GM12801 (cell line): ENCODE data around the gene GPR17.

Experiments used
- TF ChIP-seq, protein P1 (sequence below): IDR thresholded peaks from one replicate; pipeline ENCODE4 v1.5.1; 2011; ENCODE audit warnings: control low read depth; ENCODE audit not compliant: insufficient read length; ENCODE audit errors: extremely low read depth

GPR17 gene

DNA sequence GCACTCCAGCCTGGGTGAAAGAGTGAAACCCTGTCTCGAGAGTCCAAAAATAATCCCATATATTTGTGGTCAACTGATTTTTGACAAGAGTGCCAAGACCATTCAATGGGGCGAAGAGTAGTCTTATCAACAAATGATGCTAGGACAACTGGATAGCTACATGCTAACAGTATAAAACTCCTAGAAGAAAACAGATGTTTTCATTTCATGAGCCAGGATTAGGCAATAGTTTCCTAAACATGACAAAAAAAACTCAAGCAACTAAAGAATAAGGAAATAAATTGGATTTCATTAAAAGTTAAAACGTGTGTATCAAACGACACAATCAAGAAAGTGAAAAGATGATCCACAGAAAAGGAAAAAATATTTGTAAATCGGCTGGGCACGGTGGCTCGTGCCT lies 23.1 kb downstream of the GPR17 start:
- TF ChIP-seq, protein P1, sequence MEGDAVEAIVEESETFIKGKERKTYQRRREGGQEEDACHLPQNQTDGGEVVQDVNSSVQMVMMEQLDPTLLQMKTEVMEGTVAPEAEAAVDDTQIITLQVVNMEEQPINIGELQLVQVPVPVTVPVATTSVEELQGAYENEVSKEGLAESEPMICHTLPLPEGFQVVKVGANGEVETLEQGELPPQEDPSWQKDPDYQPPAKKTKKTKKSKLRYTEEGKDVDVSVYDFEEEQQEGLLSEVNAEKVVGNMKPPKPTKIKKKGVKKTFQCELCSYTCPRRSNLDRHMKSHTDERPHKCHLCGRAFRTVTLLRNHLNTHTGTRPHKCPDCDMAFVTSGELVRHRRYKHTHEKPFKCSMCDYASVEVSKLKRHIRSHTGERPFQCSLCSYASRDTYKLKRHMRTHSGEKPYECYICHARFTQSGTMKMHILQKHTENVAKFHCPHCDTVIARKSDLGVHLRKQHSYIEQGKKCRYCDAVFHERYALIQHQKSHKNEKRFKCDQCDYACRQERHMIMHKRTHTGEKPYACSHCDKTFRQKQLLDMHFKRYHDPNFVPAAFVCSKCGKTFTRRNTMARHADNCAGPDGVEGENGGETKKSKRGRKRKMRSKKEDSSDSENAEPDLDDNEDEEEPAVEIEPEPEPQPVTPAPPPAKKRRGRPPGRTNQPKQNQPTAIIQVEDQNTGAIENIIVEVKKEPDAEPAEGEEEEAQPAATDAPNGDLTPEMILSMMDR, result no peak

DNA sequence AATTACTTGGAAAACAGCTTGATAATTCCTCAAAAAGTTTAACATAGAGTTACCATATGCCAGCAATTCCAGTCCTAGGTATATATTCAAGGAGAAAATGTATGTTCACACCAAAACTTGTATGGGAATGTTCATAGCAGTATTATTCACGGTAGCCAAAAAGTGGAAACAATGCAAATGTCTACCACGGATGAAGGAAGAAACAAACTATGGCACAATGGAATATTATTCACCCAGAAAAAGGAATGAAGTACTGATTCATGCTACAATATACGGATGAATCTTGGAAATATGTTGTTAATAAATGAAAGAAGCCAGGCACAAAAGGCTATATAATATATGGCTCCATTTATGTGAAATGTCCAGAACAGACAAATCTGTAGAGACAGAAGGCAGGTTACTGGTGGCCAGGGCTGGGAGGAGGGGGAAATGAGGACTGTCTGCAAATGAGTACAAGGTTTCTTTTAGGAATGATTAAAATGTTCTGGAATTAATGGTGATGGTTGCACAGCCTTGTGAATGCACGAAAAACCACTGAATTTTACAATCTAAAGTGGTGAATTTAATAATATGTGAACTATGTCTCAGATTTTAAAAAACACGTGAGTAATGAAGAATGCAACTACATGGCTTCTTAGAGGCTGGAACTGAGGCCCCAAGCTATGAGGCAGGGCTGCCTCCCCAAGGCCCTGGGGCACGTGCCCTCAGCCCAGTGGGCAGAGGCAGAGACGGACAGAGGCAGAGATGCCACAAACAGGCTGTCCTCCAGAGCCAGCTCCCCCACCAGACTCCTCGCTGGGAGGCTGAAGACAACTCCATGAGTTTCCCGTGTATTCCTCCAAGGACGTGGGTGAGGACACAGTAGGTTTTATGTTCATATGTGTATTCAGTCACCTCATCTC lies 24.4 kb downstream of the GPR17 start:
- TF ChIP-seq, protein P1, result no peak

DNA sequence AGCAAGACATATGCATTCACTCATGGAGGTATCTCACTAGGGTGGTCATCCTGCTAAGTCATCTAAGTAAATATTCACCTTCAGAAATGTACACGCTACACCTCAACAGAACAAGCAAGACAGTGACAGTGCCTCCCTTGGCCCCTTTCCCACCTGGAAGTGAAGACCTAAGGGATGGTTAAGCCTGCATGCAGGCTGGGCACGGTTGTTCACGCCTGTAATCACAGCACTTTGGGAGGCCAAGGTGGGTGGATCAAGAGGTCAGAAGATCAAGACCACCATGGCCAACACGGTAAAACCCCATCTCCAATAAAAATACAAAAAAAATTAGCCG lies 25.0 kb downstream of the GPR17 start:
- TF ChIP-seq, protein P1, result no peak

DNA sequence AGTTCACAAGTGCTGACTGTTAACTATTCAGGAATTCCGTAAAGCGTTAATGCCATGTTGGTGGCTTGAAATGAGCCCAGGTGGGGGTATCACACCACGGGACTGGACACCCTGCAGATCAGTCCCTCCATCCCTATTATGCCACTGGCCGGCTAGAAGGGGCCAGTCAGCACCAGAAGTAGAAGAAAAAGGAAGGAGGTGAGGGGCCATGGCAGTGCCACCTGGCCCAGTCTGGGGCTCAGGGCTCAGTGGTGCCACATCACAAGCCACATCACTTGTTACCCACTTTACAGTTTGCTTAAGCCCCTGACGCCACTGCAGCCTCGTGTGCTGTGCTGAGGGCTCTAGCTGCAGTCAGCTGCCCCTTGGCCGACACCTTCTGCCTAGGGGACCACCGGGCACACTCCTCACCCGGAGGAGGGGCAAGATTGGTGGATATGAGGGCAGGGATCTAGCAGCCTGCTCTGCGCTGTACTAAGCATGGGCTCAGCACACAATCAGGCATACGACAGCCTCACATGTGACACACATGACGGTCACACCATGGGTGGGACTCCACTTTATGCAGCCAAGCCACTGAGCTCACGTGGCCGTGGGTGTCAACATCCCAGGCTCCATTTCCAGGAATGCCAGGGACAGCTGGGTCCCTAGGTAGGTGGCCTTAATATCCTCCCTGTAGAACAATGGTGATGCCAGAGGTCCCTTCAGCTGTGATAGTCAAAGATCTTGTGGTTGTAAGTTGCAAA lies 25.8 kb downstream of the GPR17 start:
- TF ChIP-seq, protein P1, result no peak

DNA sequence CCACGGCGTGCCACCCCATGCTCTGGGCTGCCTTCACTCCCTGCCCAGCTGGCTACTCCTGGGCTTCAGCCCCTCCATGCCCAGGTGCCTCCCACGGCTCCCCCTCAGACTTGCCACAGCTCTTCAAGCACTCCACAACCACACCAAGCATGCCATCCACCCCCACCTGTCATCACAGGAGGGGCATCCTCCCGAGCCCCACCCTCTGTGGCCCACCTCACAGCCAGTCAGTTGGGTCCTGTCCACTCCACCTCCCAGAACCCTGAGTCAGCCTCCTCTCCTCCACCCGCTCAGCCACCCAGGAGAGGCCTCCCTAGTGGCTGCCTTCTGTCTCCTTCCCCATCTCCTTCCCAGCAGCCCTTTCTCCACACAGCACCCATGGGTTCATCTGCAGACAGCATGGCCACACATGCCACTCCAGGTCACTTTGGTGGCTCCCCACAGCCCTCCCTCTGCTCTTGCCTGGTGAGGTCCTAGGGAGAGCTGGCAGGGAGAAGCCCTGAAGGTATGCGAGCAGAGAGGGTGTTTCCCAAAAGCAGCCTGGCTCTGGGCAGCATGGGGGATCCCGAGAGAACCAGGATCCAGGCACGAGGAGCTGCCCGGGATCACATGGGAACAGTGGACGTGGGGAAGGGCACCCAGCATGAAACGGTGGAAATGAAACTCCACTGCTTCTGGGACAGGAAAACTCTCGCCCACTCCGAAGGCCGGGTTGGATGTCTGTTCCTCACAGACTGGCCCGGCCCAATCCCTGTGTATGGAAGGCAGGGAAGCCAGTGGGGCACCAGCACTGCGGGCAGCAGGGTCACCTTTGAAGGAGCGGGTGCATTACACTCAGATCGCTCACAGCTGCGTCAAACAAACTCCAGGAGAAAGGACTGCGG lies 26.6 kb downstream of the GPR17 start:
- TF ChIP-seq, protein P1, result no peak

DNA sequence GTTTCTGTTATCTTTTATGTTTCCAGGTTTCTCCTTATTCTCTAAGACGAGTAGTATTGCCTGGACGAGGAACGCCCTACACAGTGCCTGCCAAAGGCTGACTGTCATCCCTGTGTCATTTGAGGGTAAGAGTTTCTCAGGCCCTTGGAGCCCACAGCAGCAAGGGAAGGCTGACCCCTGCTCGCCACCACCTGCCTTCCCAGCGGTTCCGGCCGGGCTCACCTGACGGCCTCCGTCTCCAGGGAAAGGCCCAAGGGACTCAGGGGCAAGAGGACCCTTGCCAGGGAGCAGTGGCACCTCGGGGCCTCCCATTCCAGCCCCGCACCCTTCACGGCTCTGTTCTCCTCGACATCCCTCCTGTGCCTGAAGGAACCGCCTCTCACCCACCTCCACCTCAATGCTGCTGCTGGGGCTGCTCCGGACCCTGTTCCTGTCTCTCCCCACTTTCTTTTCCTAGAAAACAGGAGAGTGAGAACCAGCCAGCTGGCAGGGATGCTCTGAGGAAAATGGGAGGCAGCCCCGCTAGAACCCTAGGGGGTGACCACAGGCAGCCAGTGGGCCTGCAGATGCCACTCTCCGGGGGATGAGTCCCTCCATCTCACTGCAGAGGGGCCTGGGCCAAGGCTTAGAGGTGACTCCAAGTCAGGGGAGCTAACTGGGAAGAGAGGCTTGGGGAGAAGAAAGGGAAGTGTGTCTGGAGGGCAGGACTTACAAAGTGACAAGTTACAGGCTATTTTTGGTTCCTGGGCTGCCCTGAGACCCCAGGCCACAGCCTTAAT lies 27.5 kb downstream of the GPR17 start:
- TF ChIP-seq, protein P1, result no peak
